COR-L47 (cell line): ENCODE measurements around the gene NACC2.

Source experiments
- DNase-seq: peaks from one replicate; lab custom pipeline; 2025; lab: John Stamatoyannopoulos, UW

The NACC2 gene

DNA sequence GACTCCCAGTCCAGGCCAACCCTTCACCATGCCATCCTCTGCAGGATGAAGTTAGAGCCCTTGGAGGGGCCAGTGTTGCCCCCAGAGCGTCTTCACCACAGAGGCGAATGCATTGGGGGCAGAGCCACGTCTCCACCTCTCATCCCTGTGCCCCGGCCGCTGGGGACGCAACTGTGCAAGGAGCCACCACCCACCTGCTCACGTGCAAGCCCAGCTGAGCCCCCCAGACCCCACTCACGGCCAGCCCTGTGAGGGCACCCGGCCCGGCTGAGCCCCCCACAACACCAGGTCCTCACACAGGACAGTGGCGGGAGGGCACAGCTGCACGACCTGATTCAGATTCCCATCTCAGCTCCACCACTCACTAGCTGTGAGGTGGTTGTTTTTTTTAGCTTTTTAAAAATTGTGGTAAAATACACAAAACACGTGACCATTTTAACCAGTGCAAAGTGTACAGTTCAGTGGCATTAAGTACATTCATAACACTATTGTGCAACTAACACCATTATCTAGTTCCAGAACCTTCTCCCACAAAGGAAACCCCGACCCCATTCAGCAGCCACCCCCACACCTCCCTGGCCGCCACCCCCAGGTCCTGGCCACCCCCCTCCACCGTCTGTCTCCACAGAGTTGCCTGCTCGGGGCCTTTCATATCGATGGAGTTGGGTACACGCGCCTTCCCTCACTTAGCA is 100.4 kb downstream of the NACC2 start:
- DNase-seq, result no peak

DNA sequence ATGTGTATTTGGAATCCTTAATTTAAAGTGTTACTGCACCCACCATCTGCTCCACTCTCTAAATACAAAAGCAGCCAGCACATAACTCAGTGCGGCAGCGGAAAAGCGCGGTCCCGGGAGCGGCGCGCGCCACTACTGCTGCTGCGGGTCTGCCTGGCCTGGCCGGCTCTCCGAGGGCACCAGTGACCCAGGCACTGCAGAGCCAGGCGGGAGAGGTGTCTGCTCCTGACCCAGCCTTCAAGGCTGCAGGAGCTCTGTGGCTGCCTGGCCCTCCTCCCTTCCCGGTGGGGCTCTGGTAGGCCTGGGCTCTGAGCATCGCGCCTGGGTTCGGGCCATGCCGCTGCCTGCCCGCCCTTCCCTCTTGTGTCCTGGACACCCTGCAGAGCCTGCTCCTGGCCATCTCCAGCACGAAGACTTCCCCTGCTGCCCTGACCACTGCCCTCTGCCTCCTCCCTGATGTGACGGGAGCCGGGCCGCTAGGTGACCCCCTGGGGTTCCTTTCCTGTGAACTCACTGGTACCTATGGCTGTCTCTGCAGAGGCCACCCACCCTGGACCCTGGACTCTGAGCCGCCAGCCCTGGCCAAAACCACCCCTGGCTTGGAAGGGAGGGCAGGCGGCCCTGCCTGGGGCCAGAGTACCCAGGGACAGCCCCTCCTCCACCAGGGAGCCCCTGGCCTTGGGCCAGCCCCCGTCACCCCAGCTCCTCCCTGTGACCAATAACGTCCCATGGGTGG is 101.2 kb downstream of the NACC2 start:
- no peak for DNase-seq

DNA sequence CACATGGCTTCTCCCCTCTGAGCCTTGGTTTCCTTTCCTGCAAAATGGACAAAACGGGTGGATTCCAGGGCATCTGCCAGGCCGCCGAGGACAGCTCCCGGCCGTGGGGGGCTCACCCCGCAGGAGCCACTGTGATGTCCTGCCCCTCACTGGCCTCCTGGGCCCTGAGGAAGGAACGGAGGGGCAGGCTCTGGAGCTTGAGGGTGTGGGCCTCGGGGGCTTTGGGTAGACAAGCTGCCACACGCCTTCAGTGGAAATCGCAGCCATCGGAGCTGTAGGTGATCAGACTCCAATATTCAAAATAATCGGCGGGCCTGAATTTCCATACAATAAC is 101.7 kb downstream of the NACC2 start:
- DNase-seq, result no peak

DNA sequence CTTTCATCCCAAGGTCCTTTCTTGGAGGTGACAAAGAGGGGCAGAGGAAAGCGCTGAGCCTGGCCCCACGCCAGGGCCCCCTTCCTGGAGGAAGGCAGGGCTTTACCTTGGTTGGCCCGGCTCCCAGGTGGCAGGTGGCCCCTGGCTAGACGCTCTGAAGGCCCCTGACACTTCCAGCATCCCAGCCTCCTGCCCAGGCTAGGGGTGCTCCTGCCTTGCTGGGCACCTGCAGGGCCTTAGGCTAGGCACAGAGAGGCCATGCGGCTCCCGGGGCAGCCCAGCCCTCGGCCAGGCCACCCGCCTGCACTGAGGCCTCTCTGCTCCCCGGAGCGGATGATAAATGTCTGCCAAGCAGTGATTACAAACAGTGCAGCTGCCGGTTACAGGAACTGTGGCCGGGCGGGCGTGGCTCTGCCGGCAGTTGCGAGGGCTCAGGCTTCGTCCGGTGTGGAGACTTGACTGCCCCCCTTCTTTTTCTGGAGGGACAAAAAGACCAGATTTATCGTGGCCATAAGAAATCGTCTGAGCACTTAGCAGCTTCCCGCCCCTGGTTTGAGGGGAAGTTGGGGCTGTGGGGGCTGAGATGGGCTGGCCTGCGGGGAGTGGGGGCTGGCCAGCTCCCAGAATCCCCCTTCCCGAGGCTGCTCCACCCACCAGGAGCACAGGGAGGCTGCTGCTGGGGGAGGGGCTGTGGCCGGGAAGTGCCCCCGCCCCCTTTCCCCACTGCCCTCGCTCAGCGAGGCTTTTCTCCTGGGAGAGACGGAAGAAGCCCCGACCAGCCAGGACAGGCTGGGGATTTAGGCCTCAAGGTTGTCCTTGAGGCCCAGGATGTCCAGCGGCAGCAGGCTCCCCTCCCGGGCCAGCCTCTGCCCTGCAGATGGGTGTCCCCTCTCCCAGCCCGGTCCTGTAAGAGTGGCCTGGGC is 102.3 kb downstream of the NACC2 start:
- DNase-seq, result peak; percentile 83

DNA sequence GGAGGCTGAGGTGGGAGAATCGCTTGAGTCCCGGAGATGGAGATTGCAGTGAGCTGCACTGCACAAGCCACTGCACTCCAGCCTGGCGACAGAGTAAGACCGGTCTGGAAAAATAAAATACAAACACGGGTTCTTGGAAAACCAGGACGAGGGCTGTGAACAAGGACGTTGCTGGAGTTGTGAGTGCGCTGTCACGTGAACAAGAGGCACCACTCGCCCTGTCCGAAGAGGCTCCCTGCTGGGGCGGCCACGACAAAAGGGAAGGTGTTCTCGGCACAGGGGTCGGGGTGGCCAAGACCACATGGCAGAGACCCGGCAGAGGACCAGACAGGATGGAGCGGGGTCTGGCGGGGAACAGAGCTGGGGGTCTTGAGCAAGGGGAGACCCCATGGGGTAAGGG is 103.3 kb downstream of the NACC2 start:
- DNase-seq, result no peak

DNA sequence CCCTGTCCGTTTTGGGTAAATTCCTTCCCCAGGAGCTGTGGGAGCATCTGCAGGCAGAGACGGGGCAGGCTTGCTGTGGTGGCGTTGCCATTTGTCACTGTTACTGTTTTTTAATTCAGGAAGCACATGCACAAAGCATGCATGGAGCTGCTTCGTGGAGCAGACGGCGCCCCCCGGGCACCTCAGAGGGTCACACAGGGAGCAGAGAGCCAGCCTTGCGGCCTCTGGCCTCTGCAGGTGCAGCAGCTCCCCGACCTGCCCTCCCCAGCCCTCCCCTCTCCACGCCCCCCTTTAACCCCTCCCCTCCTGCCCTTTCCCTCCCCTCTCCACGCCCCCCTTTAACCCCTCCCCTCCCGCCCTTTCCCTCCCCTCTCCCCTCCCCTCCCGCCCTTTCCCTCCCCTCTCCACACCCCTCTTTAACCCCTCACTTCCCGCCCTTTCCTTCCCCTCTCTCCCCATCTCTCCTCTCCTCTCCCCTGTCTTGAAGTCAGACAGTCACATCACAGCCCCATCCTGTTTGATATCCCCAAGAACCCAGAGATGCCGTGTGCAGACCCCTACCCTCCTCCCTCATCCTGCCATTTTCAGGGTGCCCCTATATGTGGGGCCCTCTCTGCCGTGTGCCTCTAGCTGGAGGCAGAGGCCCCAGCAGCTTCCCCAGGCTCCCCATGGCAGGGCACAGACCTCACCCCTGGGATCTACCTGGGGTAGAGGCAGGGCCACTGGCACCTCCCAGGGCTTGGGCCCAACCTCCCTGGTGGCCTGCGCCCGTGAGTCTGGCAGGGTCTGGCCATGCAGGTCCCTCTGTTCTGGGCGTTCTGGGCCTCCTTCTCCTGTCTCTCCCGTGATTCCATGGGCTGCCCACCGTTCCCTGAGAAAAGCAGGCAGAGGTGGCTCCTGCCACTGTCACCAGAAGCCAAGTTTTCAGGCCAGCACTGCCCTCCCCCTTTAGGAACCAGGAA is 104.3 kb downstream of the NACC2 start:
- DNase-seq, result no peak

DNA sequence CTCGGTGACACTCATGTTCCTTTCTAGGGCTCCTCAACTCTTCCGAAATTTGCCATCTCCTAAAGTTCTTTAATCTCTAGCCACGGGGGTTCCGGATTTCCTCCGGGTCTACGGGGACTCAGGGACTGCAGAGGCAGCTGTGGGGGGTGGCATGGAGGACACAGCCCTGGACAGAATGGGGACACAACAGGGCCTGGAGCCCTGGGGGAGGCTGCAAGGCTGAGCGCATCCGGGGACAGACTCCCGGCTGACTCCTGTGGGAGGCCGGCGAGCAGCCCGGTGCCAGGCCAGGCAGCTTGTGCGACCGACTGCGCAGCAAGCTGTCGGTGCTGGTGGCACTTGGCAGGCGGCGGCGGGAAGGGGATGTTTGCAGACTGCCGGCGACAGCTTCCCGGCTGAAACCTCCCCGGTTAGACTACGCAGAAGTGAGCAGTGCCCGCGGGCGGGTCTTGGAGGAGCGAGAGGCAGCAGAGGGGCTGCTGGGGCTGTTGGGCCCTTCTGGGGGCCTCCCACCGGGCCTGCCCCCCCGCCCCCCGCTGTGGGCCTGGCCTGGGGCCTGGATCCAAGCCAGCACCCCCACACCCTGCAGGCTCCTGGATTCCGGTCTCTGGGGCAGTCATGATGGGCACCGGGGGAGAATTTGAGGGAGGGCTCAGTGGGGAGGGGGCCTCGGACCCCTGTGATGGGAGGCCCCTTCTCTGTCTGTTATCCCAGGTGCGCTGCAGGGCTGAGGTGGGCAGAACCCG is 105.2 kb downstream of the NACC2 start:
- DNase-seq, result peak; percentile 72

DNA sequence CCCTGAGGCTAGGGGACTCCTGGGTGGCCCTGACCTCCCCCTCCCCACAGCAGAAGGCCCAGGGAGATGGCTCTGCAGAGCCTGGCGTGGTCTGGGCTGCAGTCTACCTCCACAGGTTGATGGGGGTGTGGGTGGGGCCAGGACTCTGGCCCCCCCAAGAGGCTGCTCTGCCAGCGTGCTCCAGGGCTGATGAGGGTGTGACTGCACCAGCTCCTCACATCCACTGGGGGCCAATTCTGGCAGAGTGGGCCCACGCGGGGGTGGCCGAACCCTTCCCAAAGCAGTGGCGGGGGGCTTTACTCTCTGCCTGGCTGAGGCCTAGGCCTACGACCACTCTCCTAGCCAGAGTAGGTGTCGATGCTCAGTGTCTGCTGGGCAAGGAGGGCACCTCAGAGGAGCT is 105.9 kb downstream of the NACC2 start:
- DNase-seq, result no peak

DNA sequence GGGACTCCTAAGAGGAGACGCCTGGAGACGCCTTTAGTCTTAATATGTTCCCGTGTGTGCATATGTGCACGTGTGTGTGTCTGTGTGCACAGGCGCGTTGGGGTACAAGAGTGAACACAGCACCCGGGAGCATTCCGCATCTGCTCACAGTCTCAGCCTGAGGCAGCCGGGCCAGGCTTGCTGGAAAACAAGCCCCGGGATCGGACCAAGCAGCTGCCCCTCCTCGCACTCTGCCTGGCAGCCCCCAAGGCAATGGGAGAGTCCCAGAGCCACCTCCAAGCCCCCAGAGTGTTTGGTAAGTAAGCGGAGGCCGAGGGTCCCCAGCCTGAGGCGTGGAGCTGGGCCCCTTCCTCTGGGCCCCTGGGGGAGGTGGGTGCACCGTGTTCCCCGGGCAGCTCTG is 106.6 kb downstream of the NACC2 start:
- DNase-seq, result no peak

DNA sequence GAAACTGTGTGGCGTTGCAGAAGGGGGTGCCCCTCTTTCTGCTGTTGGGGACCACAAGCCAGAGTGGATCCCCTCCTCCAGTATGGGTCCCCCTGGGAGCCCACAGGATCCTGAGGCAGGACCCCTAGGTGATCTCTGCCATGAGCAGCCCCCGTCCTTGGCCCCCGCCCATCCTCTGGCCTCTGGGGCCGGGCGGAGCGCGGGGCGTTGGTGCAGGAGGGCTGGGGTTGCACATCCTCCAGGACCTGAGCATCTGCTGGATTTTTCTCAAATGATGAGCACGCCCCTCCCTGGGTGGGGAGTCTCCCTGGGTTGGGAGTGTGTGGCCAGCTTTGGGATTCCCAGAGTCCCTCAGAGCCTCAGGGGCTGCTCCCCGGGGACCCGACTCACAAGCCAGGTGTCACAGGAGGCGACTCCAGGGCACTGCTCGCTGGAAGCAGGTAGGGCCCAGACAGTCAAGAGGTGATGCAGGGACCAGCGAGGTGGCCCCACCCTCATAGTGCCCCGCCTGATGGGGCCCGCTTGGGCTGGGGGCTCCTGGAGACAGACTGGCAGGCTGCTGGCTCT is 107.2 kb downstream of the NACC2 start:
- DNase-seq, result no peak

DNA sequence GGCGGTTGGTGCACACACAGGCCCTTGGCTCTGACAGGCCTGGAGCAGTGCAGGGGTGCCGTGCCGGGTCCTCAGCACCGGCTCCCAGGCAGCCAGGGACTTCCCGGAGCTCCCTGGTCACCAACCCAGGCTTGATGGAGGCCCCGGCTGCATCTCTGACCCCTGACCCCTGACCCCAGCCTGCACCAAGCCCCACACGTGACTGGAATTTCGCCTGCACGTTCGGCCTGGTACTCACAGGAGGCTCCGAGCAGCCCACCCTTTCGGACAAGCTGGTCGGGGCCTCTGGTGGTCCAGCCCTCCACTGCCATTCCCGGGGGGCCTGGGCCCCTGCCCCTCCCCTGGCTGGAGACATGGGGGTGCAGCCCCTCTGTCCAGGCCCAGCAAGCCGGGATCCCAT is 108.5 kb downstream of the NACC2 start:
- DNase-seq, result no peak

DNA sequence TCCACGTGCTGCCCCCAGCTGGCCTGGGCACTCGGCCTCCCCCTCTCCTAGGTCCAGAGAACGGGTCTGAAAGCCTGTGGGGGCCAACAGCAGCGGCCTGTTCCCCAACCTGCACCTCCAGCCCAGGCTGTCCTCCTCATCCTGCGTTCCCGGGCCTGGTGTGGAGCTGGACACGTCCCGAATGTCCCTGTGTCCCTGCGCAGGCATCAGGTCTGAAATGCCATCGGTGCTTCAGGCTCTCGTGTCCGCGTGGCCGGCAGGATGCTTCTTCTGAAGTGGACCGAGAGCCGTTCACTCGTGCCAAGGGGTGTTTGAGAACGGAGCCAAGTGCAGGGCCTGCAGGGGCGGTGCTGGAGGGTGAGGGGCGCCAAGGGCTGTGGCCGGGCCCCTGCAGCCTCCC is 109.2 kb downstream of the NACC2 start:
- no peak for DNase-seq

DNA sequence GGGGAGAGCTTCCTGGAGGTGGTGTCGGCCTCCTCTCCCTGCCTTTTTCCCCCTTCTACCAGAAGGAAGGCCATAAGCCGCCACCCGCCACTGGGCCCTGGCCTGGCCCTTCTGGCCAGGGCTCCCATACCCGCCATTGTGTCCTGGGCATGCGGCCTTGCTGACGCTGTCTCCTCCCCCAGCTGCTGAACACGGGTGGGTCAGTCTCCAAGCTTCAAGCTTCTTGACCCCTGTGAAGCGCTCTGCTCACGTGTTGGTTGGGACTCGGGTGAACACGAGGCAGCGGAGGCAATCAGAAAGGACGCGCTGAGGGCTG is 109.7 kb downstream of the NACC2 start:
- no peak for DNase-seq

DNA sequence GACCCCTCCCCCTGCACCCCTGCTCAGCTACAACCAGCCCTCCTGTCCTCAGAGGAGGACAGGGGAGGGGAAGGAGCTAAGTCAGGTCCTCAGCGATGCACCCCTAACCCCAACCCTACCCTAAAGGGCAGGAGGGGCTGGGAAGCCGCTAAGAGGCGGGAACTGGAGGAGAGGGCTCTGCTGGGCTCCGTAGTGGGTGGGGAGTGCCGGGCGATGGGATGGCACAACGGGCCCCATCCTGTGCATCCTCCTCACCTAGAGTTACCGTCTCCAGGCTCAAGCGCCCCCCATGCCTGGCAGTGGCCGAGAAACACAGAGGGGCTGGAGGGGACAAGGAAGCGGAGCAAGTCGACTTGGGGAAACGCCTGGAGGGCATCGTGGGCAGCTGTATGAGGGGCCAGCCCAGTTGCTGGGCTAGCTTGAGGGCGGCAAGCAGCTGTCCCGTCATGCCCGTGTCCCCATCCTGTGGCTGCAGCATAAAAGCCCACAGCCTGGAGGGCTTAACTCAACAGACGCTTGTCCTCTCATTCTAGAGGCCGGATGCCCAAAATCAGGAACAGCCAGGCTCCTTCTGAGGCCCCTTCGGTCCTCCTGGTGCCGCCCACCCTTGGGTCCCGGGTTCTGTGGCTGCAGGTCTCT is 110.9 kb downstream of the NACC2 start:
- DNase-seq, result no peak

DNA sequence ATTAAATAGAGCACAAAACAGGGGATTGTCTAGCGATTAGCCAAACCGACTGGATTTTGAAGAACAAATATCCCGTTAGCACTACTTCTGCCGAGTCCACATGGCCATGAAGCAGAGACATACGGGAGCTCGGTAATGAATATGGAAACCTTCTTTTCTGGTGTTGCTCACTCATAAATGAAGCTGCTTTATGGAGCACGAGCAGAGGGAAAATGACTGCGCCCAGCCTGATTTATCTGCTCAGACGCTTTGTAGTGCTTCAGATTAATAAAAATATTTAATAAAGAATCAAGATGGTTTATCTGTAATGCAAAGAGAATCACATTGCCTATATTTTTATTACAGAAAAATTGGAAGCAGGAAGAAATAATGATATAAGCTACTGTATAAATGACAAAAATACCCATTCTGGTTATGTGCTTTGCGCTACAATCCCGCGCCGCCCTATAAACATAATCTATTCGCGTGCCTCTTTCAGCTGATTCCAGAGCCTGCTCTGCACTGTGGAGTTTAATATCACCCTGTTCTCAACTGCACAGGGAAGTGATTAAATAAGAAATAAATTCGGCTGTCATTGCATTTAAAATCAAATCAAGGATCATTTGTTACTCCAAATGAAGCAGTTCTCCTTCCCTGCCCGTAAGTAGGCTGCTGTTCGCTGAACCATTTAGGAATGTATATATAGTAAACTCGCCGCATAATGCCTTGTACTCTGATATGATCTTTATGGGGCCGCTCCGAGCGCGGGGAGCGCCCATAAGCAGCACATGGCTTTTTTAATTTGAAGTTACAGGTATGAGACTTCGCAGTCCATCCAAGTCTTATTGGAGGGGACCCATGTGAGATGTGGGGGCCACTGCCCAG is 111.6 kb downstream of the NACC2 start:
- DNase-seq, result no peak

DNA sequence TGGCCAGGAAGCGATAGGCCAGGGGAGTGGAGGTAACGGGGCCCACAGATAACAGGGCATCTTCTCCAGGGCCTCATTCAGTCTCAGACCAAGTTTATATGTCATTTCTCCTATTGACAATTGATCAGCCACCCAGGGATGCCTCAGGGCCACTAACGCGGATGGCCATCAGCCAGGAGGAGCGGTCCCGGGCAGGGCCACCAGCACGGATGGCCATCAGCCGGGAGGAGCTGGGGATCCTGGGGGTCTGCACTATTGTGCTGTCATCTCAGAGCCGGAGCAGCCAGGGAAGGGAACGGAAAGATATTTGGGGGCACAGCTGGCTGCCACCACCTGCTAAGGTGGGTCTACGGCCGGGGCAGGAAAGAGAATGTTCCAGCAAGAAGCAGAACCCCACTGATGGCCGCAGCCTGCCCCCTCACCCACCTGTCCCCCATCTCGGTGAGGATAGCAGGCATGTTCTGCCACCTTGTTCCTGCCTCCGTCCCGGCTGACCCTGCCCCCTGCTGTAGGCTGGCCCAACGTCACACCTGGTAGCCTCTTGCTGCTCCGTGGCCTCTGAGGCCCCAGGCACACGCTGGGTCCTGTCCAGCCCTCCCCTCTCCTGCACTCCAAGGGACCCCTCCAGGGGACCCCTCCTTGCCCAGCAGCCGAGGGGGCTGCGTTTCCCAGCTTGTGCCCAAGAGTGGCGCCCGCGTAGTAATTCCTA is 112.4 kb downstream of the NACC2 start:
- DNase-seq, result no peak

DNA sequence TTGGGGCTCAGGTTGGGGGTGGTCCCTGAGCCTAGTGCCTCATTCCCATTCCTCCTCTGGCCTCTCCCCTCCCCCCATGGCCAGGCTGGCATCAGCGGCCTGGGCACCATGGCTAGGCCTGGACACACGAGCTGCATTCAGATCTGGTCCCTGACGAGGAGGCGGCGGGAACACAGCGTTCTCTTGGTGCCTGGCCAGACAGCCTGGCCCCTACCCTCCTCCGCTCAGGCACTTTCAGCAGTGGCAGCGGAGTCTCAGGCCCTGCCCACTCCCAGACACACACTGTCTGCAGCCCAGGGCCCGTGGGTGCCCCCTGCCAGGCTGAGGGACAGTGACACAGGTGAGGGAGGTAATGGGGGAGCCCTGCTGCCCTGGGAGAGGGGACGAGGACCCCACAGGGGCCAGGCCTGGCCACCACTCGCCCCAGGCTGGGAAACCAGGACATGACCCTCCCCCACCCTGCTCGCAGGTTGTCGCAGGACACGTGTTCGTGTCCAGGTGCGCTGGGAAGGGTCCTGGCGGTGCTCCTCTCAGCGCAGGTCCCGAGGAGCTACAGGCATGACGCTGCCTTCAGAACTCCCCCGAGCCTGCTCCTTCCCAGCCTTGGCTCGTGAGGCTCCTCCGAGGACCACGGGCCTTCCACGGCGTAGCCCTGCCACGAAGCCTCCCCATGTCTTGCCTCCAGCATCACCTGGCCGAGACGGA is 114.0 kb downstream of the NACC2 start:
- DNase-seq, result no peak

DNA sequence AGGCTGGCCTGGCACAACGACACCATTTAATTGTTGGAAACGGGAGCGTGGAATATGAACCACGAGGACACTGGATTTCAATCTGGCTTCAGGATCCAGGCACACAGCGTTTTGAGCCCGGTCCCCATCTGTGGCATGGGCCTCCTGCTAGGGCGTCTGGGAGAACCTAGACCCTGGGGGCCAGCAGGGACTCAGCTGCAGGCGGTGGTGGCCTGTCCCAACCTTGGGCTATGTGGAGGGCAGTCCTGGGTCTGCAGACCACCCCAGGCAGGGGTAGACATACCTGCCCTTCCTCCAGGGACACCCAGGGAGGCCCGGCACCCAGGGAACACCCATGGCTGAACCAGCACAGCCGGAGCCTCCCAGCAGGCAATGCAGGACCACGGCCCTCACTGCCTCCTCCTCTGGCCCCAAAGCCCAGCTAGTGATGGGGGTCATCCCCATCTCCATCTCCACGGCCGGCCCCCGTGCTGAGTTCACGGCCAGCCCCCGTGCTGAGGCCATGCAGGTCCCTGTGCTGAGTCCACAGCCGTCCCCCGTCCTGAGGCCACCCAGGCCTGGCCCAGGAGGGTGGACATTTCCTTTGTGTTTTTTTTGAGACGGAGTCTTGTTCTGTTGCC is 115.4 kb downstream of the NACC2 start:
- no peak for DNase-seq
